ENCODE results near the gene PCMT1. TPM values are rescaled to one million over a fixed set of nuclear protein-coding genes. Genes with fewer than 3 reads are reported as not detected.
"Not testable (repeated sequence)": the region's sequence is repeated elsewhere in the genome, so short reads cannot be mapped to it uniquely, and the experiment has no call there.

Gene PCMT1
- polyA plus RNA-seq, 5 donors, result 77.9 to 95.0 (median 81.6) TPM

DNA sequence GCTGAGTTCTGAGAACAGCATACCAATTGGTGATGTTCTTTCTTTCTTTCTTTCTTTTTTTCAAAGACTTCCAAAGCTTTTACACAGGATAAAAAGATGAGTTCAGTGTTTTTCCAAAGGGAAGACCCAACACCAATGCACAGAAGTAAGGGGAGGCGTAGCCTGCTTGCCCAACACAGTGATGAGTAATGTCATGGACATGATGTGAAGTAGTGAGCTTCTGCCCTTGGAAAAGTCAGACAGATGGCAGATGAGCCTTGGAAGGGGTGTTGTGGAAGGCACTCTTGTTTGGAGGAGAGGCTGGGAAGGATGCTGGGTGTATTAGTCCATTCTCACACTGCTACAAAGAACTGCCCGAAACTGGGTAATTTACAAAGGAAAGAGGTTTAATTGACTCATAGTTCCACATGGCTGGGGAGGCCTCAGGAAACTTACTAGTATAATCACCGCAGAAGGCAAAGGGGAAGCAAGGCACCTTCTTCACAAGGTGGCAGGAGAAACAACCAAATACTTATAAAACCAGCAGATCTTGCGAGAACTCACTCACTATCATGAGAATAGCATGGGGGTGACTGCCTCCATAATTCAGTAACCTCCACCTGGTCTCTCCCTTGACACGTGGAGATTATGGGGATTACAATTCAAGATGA is 102.0 kb downstream of the PCMT1 start:
- DNase-seq, result no peak

DNA sequence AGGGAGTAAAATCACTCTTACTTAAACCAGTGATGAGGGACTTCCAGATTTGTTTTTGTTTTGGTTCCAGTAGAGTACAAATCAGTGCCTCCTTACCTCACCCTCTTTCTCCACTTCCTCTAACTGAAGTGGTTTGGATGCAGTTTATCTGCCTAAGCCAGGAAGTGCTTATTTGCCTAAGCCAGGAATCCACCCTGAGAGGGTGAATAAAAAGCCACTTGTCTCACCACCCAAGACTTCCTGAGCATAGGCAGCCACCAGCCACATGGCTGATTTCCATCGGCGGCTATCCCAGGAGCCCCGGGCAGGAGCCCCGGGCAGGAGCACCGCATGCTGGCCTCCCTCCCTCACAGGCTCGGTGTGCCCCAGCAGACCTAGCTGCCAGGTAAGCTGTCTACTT is 102.6 kb downstream of the PCMT1 start:
- no peak for DNase-seq

DNA sequence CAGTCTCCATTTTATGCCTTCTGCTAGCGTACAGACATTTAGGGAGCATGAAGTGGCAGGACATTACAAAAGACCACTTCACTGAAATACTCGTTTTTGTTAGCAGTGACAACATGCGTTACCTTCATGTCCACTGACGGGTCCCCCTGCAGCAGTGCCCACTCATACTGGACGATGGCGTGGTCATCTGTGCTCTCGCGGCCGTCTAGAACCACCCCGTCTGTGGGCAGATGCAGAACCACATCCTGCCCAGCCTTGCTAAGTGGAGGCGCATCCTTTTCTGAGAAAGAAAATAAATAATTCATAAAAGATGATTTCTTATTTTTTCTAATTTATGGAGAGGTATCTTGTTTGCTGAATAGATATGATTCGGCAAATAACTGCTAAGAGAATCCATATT is 103.3 kb downstream of the PCMT1 start:
- DNase-seq, result no peak

DNA sequence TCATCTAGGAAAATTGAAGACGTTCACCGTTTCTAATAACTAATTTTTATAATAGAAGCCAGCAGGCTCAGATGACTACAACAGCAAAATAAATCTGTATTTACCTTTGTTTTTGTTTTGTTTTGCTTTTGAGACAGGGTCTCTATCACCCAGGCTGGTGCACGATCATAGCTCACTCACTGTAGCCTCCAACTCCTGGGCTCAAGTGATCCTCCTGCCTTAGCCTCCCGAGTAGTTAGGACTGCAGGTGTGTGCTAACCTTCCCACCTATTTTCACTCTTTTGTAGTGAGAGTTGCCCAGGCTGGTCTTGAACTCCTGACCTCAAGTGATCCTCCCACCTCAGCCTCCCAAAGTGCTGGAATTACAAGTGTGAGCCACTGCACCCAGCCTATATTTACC is 104.5 kb downstream of the PCMT1 start:
- DNase-seq, result not testable (repeated sequence)

DNA sequence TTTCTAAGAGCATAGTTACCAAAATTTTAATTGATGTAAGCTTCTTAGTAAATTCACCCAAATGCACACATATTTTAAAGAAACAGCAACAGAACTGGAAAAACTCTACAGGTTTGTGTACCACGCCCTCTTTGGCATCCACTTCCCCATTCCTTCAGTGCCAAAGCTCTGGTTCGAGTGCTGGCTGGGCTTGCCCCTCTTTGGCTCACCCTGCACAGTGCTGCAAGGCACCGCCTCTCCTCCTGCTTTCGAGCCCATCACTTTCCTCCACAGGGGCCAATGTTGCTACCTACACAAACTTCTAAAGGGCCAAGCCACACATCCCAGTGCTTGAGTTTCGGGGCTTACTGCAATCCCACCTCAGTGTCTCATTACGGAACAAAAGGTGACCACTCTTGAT is 105.0 kb downstream of the PCMT1 start:
- DNase-seq, result no peak

DNA sequence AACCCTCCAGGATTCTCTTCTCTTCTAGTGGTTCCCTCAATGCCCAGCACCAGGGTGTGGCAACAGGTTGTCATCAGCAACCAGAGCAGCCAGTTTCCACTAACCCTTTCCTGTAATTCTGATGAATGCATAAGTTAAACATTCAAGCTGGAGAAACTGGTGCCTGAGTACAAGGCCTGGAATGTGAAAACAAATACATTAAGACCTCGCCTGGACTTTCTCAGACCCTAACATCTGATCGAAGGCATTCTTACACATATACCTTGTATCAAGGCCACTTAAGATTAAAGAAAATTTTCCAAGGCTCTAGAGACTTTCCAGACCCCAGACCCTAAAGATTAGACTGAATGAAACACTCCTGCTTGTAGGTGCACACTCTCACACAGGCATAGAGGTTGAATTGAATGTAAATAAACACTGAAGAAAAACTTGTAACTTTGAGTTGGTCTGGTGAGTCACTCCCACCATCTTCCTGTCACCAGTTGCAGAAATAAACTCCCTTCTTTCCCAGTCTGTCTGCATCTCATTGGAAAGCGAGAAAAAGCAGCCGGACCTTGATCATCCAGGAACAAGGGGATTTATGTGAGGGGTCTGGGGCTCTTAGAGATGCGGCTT is 105.6 kb downstream of the PCMT1 start:
- DNase-seq, result no peak

DNA sequence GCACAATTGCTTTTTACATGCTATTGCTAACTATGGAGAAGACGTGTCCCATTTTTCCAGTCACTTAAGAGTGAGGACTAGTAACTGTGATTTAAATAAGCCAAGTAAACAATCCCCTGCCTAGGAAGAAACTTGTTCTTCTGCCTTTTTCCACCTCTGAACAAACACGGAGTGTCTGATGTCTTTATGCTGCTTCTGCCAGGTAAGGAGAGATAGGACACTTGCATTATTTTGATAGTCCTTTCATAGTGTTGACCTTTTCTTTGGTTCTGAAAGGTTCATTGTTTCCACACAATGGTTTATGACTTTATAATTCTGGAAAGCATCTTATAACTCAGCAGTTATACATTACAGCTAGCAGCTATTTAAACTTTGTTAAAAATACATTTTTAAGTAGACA is 106.2 kb downstream of the PCMT1 start:
- no peak for DNase-seq

DNA sequence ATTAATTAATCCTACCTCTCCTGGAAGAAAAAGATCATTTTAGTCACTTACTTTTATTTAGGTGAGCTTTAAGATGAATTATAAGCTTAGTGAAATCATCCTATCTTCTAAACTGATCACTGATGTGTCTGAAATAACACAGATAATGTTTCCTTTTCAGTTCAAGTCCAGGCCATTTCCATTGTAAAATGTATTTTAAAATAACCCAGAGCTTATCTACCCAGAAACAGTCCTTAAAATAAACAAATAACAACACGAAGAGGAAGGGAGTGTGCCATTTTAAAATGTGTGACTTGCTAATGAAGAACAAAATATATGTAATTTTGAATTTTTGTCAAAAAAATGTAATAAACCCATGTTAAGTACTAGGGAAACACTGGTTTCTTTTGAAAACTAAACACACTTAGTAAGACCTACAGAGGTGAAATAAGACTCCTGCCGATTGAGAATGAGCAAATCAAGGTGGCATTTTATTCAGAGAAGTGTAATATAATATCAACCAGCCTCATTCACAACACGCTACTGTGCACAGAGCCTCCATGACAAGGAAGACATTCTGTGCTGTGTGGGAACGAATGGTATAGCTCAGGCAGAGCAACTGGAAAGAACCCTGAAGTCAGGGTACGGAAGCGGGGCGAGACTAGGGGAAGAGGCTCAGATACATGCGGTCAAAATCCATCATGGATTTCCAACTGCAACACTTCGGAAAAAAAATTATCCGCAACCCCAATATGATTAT is 106.9 kb downstream of the PCMT1 start:
- no peak for DNase-seq

DNA sequence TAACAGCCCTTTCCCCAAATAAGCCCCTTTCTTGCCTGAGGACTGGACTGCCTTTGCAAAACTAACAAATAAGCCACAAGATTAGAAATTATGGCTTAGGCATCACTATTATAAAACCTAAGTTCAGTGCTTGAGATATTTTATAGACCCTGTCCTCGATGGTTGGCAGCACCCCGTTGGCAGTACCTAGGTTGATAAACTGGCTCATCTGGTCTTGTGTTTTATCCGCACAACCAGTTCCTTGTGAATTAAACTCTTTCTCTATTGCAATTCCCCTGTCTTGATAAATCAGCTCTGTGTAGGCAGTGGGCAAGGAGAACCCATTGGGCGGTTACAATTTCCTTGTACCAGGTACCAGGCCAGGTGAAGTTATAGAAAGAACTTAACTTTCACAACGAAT is 108.0 kb downstream of the PCMT1 start:
- DNase-seq, result no peak

DNA sequence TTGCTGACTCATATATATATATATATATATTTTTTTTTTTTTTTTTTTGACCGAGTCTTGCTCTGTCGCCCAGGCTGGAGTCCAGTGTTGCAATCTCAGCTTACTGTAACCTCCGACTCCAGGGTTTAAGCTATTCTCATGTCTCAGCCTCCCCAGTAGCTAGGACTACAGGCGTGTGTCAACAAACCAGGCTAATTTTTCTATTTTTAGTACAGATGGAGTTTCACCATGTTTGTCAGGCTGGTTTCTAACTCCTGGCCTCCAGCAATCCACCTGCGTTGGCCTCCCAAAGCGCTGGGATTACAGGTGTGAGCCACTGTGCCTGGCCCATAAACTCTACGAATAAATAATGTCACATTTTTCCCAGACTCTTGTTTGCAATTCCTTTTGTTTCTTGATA is 109.8 kb downstream of the PCMT1 start:
- DNase-seq, result no peak

DNA sequence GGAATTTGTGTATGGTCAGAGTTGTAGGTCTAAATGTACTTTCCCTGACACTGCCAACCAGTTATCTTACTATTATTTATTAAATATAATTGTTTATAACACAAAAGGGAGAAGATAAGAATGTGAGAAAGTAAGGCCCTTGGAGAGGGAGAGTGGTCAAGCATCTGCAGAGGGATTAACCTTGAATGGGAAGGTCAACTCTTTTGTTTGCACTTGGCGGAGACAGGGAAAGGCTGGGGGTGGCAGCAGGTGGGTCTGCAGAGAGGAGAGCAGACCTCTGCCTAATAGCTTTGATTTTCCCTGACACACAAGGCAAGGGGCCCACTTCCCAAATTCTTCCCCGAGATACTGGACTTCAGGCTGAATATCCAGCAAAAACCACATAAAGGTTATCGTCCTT is 110.4 kb downstream of the PCMT1 start:
- DNase-seq, result no peak

DNA sequence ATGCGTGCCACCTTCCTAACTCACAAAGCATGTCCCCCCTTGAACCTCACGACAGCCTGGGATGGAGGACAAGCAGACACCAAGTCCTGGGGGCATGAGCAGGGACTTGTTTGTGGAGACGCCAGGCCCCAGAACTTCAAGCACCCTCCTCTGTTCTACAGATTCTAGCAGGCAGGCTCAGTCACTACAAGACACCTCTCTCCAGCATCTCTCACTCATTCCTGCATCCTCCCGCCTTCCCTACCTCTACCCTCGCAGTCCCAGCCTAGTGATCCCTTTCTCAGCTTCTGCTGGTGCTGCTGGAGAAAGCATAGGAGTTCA is 110.9 kb downstream of the PCMT1 start:
- no peak for DNase-seq

Other genes starting within 250 kb of the PCMT1 start
- 10 to 100 TPM; 51.9 to 75.3 (median 72.7) TPM for gene PPIL4, start 203.7 kb upstream of the PCMT1 start, polyA plus RNA-seq (ENCODE audit: insufficient read depth in 1 of 5, insufficient read length in 5 of 5, low replicate concordance in 1 of 5)
- gene GINM1, start 183.4 kb upstream of the PCMT1 start, polyA plus RNA-seq (ENCODE audit: insufficient read depth in 1 of 5, insufficient read length in 5 of 5, low replicate concordance in 1 of 5), result 10 to 100 TPM; 40.8 to 62.6 (median 58.7) TPM
- 10 to 100 TPM; 28.8 to 39.4 (median 33.8) TPM for gene KATNA1, start 101.0 kb upstream of the PCMT1 start, polyA plus RNA-seq (ENCODE audit: insufficient read depth in 1 of 5, insufficient read length in 5 of 5, low replicate concordance in 1 of 5)
- gene LATS1, start 31.6 kb upstream of the PCMT1 start, polyA plus RNA-seq (ENCODE audit: insufficient read depth in 1 of 5, insufficient read length in 5 of 5, low replicate concordance in 1 of 5), result 10 to 100 TPM; 21.0 to 34.0 (median 32.6) TPM
- gene NUP43, start 3.2 kb upstream of the PCMT1 start, polyA plus RNA-seq (ENCODE audit: insufficient read depth in 1 of 5, insufficient read length in 5 of 5, low replicate concordance in 1 of 5), result 10 to 100 TPM; 32.1 to 51.4 (median 42.8) TPM
- gene LRP11, start 114.6 kb downstream of the PCMT1 start, polyA plus RNA-seq (ENCODE audit: insufficient read depth in 1 of 5, insufficient read length in 5 of 5, low replicate concordance in 1 of 5), result 10 to 100 TPM; 28.4 to 35.8 (median 33.8) TPM
- under 1 TPM; 0.24 to 0.61 (median 0.42) TPM for gene RAET1E, start 148.4 kb downstream of the PCMT1 start, polyA plus RNA-seq (ENCODE audit: insufficient read depth in 1 of 5, insufficient read length in 5 of 5, low replicate concordance in 1 of 5)
- gene RAET1G, start 173.4 kb downstream of the PCMT1 start, polyA plus RNA-seq (ENCODE audit: insufficient read depth in 1 of 5, insufficient read length in 5 of 5, low replicate concordance in 1 of 5), result 1 to 10 TPM; 1.6 to 2.4 (median 2.0) TPM
- gene ULBP2, start 192.3 kb downstream of the PCMT1 start, polyA plus RNA-seq (ENCODE audit: insufficient read depth in 1 of 5, insufficient read length in 5 of 5, low replicate concordance in 1 of 5), result 1 to 10 TPM; 2.3 to 2.9 (median 2.5) TPM
- gene ULBP1, start 214.2 kb downstream of the PCMT1 start, polyA plus RNA-seq (ENCODE audit: insufficient read depth in 1 of 5, insufficient read length in 5 of 5, low replicate concordance in 1 of 5), result 1 to 10 TPM; 3.9 to 5.1 (median 4.8) TPM

All from right lung (tissue), 5 donors.